ENCODE results near the gene LRSAM1.

DNA sequence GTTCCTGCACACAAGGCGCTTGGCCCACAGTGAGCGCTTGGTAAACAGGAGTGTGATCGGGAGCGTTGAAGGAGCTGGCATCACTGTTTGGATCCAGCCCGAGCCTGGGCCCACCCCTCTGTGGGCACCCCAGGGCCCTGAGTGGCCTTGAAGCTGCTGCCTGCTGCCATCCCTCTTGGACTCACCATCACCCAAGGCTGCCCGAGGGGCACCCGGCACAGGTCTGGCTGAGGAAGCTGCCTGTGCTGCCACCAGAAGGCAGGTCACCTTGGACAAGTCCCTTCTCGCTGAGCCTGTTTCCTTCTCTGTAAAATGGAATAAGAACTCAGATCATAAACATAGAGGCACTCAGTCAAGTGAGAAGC is 53.6 kb downstream of the LRSAM1 start:
- TF ChIP-seq, protein P1, sequence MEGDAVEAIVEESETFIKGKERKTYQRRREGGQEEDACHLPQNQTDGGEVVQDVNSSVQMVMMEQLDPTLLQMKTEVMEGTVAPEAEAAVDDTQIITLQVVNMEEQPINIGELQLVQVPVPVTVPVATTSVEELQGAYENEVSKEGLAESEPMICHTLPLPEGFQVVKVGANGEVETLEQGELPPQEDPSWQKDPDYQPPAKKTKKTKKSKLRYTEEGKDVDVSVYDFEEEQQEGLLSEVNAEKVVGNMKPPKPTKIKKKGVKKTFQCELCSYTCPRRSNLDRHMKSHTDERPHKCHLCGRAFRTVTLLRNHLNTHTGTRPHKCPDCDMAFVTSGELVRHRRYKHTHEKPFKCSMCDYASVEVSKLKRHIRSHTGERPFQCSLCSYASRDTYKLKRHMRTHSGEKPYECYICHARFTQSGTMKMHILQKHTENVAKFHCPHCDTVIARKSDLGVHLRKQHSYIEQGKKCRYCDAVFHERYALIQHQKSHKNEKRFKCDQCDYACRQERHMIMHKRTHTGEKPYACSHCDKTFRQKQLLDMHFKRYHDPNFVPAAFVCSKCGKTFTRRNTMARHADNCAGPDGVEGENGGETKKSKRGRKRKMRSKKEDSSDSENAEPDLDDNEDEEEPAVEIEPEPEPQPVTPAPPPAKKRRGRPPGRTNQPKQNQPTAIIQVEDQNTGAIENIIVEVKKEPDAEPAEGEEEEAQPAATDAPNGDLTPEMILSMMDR (IDR thresholded peaks at IDR 0.05; ENCODE audit: low read depth, low read length), result no peak
- TF ChIP-seq EZH2phosphoT487 (IDR thresholded peaks at IDR 0.05; ENCODE audit: low read depth), result no peak
